Measurements from ENCODE around the gene PDE9A. TPM values are rescaled to one million over a fixed set of nuclear protein-coding genes. Genes with fewer than 3 reads are reported as not detected.

The PDE9A gene
- total and polyA plus RNA-seq, 2 donors (not counting 1 experiment from before 2014, with no cell fraction given): 0.34 to 5.8 TPM

GRCh38 chr21:42775123-42775522, 121.7 kb downstream of the PDE9A start:
- 89% methylated on average over 10 of the region's 12 CpGs for WGBS (ENCODE audit: insufficient coverage)
- no peak for ATAC-seq (ENCODE audit: low read depth)

GRCh38 chr21:42775891-42776290, 122.5 kb downstream of the PDE9A start:
- ChIA-PET POLR2A (no interaction called here), CTCF (no interaction called here)
- Mint-ChIP-seq H3K4me3 (no peak overlapping the region), H3K27me3 (peaks cover 26% of the 10 kb centered on the region), H3K9me3 (ENCODE audit: insufficient read depth) (no peaks in the 10 kb centered on the region), H3K27ac (no peak overlapping the region), H3K4me1 (peaks cover 26% of the 10 kb centered on the region)
- no peak for ATAC-seq (ENCODE audit: low read depth)
- no peak overlapping the region for H3K9ac ChIP-seq (ENCODE audit: low read length)
- H3K9me3 ChIP-seq (ENCODE audit: control extremely low read depth in 1 of 3, control insufficient read depth in 2 of 3, insufficient read depth in 1 of 3, low read length in 2 of 3): peaks cover 0 to 2% (median 0%) of the 10 kb centered on the region in 3 donors
- 87% methylated on average over 9 of the region's 13 CpGs for WGBS (ENCODE audit: insufficient coverage)
- no peak overlapping the region for H3K4me2 ChIP-seq (replicated peaks; ENCODE audit: low read depth, low read length, poor library complexity, severe bottlenecking)
- no peaks in the 10 kb centered on the region for H4K20me1 ChIP-seq (ENCODE audit: control insufficient read depth, insufficient read depth, low read length, poor library complexity, severe bottlenecking)
- TF ChIP-seq EZH2 (IDR thresholded peaks at IDR 0.05; ENCODE audit: borderline replicate concordance, insufficient read depth, low read depth, low read length, poor library complexity, severe bottlenecking): no peak
- no peak for TF ChIP-seq CTCF (IDR thresholded peaks at IDR 0.05)
- H3K27ac ChIP-seq (ENCODE audit: low read length in 2 of 2): no peak overlapping the region
- no peak overlapping the region for H2AFZ ChIP-seq (ENCODE audit: insufficient read depth, low read depth, low read length, poor library complexity, severe bottlenecking)
- no peaks in the 10 kb centered on the region for H3K36me3 ChIP-seq (replicated peaks in 1 of 2; ENCODE audit: control extremely low read depth in 1 of 2, control insufficient read depth in 1 of 2, extremely low read depth in 1 of 2, insufficient read depth in 2 of 2, low read length in 1 of 2)
- H3K79me2 ChIP-seq (ENCODE audit: control insufficient read depth, insufficient read depth, low read length): no peaks in the 10 kb centered on the region
- no peak for DNase-seq
- intact Hi-C loops (cut with micrococcal nuclease): no loop called here
- peaks cover 0 to 22% (median 2%) of the 10 kb centered on the region in 4 experiments for H3K27me3 ChIP-seq (replicated peaks in 1 of 4; ENCODE audit: control extremely low read depth in 1 of 4, control insufficient read depth in 3 of 4, insufficient read depth in 4 of 4, low read length in 3 of 4)
- H3K4me3 ChIP-seq (ENCODE audit: control extremely low read depth in 1 of 5, extremely low read depth in 1 of 5, insufficient read depth in 1 of 5, low read depth in 2 of 5, low read length in 4 of 5): no peak overlapping the region
- peaks cover 9 to 17% of the 10 kb centered on the region in 2 donors for H3K4me1 ChIP-seq (ENCODE audit: control insufficient read depth in 2 of 2, insufficient read depth in 2 of 2, low read length in 2 of 2)

More at GRCh38 chr21:42775123-42775522, 121.7 kb downstream of the PDE9A start:
- H3K4me2 ChIP-seq (replicated peaks; ENCODE audit: low read depth, low read length, poor library complexity, severe bottlenecking): no peak overlapping the region
- DNase-seq: no peak
- H3K9ac ChIP-seq (ENCODE audit: low read length): no peak overlapping the region
- Mint-ChIP-seq H3K27me3 (peaks cover 19% of the 10 kb centered on the region), H3K9me3 (ENCODE audit: insufficient read depth) (no peaks in the 10 kb centered on the region), H3K27ac (no peak overlapping the region), H3K4me3 (no peak overlapping the region), H3K4me1 (peaks cover 20% of the 10 kb centered on the region)
- H3K4me3 ChIP-seq (ENCODE audit: control extremely low read depth in 1 of 5, extremely low read depth in 1 of 5, insufficient read depth in 1 of 5, low read depth in 2 of 5, low read length in 4 of 5): no peak overlapping the region
- no peak overlapping the region for H3K27ac ChIP-seq (ENCODE audit: low read length in 2 of 2)
- peaks cover 0 to 18% (median 2%) of the 10 kb centered on the region in 4 experiments for H3K27me3 ChIP-seq (replicated peaks in 1 of 4; ENCODE audit: control extremely low read depth in 1 of 4, control insufficient read depth in 3 of 4, insufficient read depth in 4 of 4, low read length in 3 of 4)
- ChIA-PET POLR2A (no interaction called here), CTCF (no interaction called here)
- H3K36me3 ChIP-seq (replicated peaks in 1 of 2; ENCODE audit: control extremely low read depth in 1 of 2, control insufficient read depth in 1 of 2, extremely low read depth in 1 of 2, insufficient read depth in 2 of 2, low read length in 1 of 2): no peaks in the 10 kb centered on the region
- no peak for TF ChIP-seq CTCF (IDR thresholded peaks at IDR 0.05)
- TF ChIP-seq EZH2 (IDR thresholded peaks at IDR 0.05; ENCODE audit: borderline replicate concordance, insufficient read depth, low read depth, low read length, poor library complexity, severe bottlenecking): no peak
- peaks cover 9 to 13% of the 10 kb centered on the region in 2 donors for H3K4me1 ChIP-seq (ENCODE audit: control insufficient read depth in 2 of 2, insufficient read depth in 2 of 2, low read length in 2 of 2)
- H4K20me1 ChIP-seq (ENCODE audit: control insufficient read depth, insufficient read depth, low read length, poor library complexity, severe bottlenecking): no peaks in the 10 kb centered on the region
- no peak overlapping the region for H2AFZ ChIP-seq (ENCODE audit: insufficient read depth, low read depth, low read length, poor library complexity, severe bottlenecking)
- H3K9me3 ChIP-seq (ENCODE audit: control extremely low read depth in 1 of 3, control insufficient read depth in 2 of 3, insufficient read depth in 1 of 3, low read length in 2 of 3): peaks cover 0 to 2% (median 0%) of the 10 kb centered on the region in 3 donors
- intact Hi-C loops (cut with micrococcal nuclease): no loop called here
- H3K79me2 ChIP-seq (ENCODE audit: control insufficient read depth, insufficient read depth, low read length): no peaks in the 10 kb centered on the region
